Stimulated activated naive B cell treated with anti-CD40 and anti-IgM and Interleukin-4, amounts not matched to agents 10 μg/mL and 1 μg/mL and 100 μg/mL, for 72 hours (primary cell): ENCODE measurements around the gene SLCO2A1.
A peak's percentile ranks its signal among the peaks of the same experiment; 100 is the strongest.

Experiments used
- ATAC-seq, 2 donors: fragments of 150-1000 bp; cut with Tn5 transposase; replicated peaks; 2 replicates each; pipeline ENCODE4 v1.10.0; 2021; ENCODE audit warnings: moderate library complexity in 1 of 2
- DNase-seq: peaks from one replicate; pipeline ENCODE4 v3.0.0; 2021
- H3K27ac Mint-ChIP-seq: one replicate; pipeline ENCODE4 v1.8.0; 2022; ENCODE audit warnings: mild to moderate bottlenecking, mixed read lengths
- H3K27me3 Mint-ChIP-seq, 2 donors: one replicate each; pipeline ENCODE4 v1.8.0; 2022; ENCODE audit warnings: mixed read lengths in 2 of 2
- H3K36me3 Mint-ChIP-seq, 2 donors: one replicate each; pipeline ENCODE4 v1.8.0; 2022; ENCODE audit warnings: mixed read lengths in 2 of 2, mild to moderate bottlenecking in 1 of 2
- H3K4me1 Mint-ChIP-seq, 2 donors: one replicate each; pipeline ENCODE4 v1.8.0; 2022; ENCODE audit warnings: mixed read lengths in 2 of 2, mild to moderate bottlenecking in 1 of 2
- H3K4me3 Mint-ChIP-seq, 2 donors: one replicate each; pipeline ENCODE4 v1.8.0; 2022; ENCODE audit warnings: mild to moderate bottlenecking in 2 of 2, mixed read lengths in 2 of 2, moderate library complexity in 1 of 2
- H3K9me3 Mint-ChIP-seq, 2 donors: one replicate each; pipeline ENCODE4 v1.8.0; 2022; ENCODE audit warnings: mixed read lengths in 2 of 2, mild to moderate bottlenecking in 1 of 2

Gene SLCO2A1

DNA sequence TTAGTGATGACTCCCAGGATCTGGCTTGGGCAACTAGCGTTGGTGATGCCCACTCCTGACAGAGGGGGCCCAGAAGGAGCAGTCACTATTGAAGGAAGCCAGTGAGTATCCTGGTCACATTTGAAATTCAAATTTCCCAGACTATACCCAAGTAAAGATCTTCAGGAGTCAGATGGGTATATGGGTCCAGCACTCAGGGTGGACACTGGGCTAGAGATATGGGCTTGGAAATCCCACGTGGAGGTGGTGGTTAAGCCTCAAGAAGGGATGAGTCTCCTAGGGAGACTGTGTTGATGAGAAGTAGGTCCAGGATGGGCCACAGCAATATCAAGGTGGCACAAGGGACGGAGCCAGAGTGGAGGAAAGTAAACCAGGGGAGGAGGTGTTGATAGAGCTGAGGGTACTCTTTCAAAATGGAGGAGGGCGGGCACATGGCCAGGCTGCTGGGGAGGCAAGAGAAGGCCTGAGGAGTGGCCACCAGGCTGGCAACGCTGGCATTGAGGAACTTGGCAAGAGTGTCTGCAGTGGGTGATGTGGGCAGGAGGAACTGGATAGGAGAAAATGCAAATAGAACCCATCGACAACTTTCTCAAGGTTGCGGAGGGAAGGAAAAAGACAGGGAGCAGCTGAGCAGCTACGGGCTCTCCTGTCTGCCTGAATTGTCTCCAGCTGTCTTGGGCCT, 3.7 kb upstream of the SLCO2A1 start:
- Mint-ChIP-seq H3K4me1 (peaks cover 7 to 10% of the 10 kb centered on the region in 2 donors), H3K4me3 (no peak overlapping the region), H3K27me3 (peaks cover 38 to 45% of the 10 kb centered on the region in 2 donors), H3K27ac (no peak overlapping the region), H3K36me3 (no peaks in the 10 kb centered on the region), H3K9me3 (no peaks in the 10 kb centered on the region)
- ATAC-seq, result no peak
- no peak for DNase-seq

- H3K36me3 Mint-ChIP-seq, result no peaks in the 10 kb centered on the region
- H3K9me3 Mint-ChIP-seq, result no peaks in the 10 kb centered on the region
- H3K4me1 Mint-ChIP-seq, result peaks cover 7 to 10% of the 10 kb centered on the region in 2 donors
- H3K4me3 Mint-ChIP-seq, result no peak overlapping the region
- no peak for DNase-seq
- no peak for ATAC-seq
- H3K27me3 Mint-ChIP-seq, result peaks cover 50 to 62% of the 10 kb centered on the region in 2 donors
- H3K27ac Mint-ChIP-seq, result no peak overlapping the region
These were observed 1.7 kb upstream of the SLCO2A1 start for GRCh38 chr3:134031348-134031915.

- Mint-ChIP-seq H3K27ac (no peak overlapping the region), H3K4me1 (peaks cover 7 to 10% of the 10 kb centered on the region in 2 donors), H3K27me3 (peaks cover 47 to 57% of the 10 kb centered on the region in 2 donors), H3K9me3 (no peaks in the 10 kb centered on the region), H3K4me3 (peak overlapping the region; percentile 56 to 68), H3K36me3 (no peaks in the 10 kb centered on the region)
- ATAC-seq (no peak), DNase-seq (no peak)
These were observed 938 bp upstream of the SLCO2A1 start for GRCh38 chr3:134030379-134031347.

DNA sequence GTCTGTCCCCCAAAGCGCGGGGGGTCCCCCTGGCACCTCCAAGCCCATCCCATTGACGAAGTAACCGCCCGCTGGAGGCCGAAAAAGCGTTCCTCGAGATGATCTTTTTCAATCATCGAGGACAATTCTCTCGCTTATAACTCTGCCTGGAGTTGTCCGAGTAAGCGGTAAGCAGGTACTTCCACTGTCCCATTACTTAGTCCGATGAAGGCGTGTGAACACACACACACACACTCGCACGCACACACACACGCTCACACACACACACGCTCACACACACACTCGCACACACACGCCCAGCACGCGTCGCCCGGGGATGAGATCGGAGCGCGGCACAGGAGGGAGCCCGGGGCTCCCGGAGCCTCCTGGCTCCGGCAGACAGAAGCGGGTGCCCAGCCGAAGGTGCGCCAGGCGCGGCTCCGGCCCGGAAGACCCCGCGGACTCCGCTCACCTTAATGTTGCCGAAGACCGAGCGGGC, 430 bp downstream of the SLCO2A1 start:
- H3K4me3 Mint-ChIP-seq, result peak overlapping the region; percentile 68 to 79
- peaks cover 47 to 57% of the 10 kb centered on the region in 2 donors for H3K27me3 Mint-ChIP-seq
- no peak overlapping the region for H3K27ac Mint-ChIP-seq
- no peaks in the 10 kb centered on the region for H3K9me3 Mint-ChIP-seq
- peak; percentile 41 to 58 for ATAC-seq
- no peaks in the 10 kb centered on the region for H3K36me3 Mint-ChIP-seq
- H3K4me1 Mint-ChIP-seq, result peaks cover 7 to 10% of the 10 kb centered on the region in 2 donors
- no peak for DNase-seq

DNA sequence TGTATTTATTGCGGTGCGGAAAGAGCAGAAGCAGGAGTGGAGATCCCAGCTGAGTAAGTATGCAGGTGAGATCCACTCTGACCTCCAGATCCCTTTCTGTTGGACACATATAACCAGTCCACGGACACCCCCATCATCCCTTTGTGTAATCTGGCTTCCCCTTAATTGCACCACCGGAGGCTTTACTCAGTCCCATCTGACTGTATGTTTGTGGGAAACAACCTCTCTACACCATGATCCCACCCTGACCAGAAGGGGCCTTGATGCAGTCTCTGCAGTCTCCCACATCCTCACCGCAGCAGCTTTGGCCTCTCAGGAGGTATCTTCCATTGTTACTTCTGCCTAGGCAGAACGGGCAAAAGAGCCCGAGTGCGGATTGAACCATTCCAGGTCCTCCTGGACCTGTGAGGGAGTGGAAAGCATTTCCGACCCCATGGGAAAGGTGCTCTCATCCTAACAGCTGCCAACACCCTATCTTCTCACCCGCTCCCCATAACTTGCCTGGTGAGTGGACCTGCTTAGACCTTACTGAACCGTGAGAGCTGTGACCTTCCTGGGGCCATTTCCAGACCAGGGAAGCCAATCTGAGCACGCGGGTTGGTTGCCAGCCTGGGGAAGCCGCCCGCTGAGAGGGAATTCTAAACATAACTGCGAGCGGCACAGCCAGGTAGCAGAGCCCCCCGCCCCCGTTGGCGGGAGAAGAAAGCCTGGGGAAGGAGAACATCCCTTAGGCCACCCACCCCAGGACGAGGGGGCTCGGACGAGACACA, 1.1 kb downstream of the SLCO2A1 start:
- H3K9me3 Mint-ChIP-seq, result no peaks in the 10 kb centered on the region
- peak overlapping the region in 1 of 2 donors; percentile 23 for H3K4me3 Mint-ChIP-seq
- H3K27ac Mint-ChIP-seq, result no peak overlapping the region
- no peaks in the 10 kb centered on the region for H3K36me3 Mint-ChIP-seq
- ATAC-seq (no peak), DNase-seq (no peak)
- H3K4me1 Mint-ChIP-seq, result peaks cover 7 to 10% of the 10 kb centered on the region in 2 donors
- peaks cover 47 to 57% of the 10 kb centered on the region in 2 donors for H3K27me3 Mint-ChIP-seq

GRCh38 chr3:134027631-134028030, 2.1 kb downstream of the SLCO2A1 start:
- Mint-ChIP-seq H3K9me3 (no peaks in the 10 kb centered on the region), H3K4me1 (peaks cover 7 to 10% of the 10 kb centered on the region in 2 donors), H3K27ac (no peak overlapping the region), H3K27me3 (peaks cover 37 to 47% of the 10 kb centered on the region in 2 donors), H3K4me3 (no peak overlapping the region), H3K36me3 (no peaks in the 10 kb centered on the region)
- no peak for DNase-seq
- no peak for ATAC-seq

GRCh38 chr3:134020135-134020680, 9.5 kb downstream of the SLCO2A1 start:
- no peaks in the 10 kb centered on the region for H3K4me1 Mint-ChIP-seq

DNA sequence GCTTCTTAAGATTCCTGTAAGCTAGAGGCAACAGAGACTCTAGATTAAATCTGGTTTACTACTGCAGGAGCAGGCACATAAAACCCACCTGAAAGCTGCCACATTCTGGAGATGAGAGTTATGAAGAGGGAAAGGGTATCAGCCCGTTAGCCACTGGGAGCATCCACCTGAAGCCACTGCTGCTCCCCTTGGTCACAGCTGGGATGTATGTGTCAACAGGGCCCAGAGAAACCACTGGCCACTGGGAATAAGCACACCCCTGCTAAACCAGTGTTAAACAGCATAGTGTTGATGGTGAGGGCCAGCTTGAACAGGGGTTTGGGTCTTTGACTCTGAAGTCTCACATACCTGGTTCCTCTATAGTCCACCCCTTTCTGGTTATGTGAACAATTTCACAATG, 10.9 kb downstream of the SLCO2A1 start:
- H3K27ac Mint-ChIP-seq, result no peak overlapping the region
- no peaks in the 10 kb centered on the region for H3K4me1 Mint-ChIP-seq
- DNase-seq, result no peak
- no peak overlapping the region for H3K4me3 Mint-ChIP-seq
- peaks cover 4 to 8% of the 10 kb centered on the region in 2 donors for H3K27me3 Mint-ChIP-seq
- H3K36me3 Mint-ChIP-seq, result no peaks in the 10 kb centered on the region
- ATAC-seq, result no peak
- H3K9me3 Mint-ChIP-seq, result no peaks in the 10 kb centered on the region

More at GRCh38 chr3:134020135-134020680, 9.5 kb downstream of the SLCO2A1 start:
- no peak for ATAC-seq
- Mint-ChIP-seq H3K27me3 (peaks cover 4 to 8% of the 10 kb centered on the region in 2 donors), H3K36me3 (no peaks in the 10 kb centered on the region), H3K4me3 (no peak overlapping the region), H3K9me3 (no peaks in the 10 kb centered on the region), H3K27ac (no peak overlapping the region)
- DNase-seq, result no peak

DNA sequence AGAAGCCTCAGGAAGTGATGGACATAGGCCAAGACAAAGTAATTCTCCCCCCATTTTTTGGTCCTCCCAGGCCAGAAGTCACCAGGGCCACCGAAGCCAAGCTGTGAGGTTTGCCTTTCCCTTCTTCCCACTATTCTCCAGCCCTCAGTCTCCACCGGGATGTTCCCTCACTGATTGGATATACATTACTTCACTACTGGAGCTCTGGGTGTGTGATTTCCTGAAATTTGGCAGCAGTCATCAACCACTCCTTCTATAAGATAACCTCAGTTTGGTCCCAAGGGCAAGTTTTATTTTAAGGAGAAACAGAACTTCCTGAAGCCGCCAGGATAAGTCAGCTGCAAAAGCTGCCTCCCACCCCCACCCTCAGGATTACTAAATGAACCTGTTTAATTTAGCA, 11.3 kb downstream of the SLCO2A1 start:
- Mint-ChIP-seq H3K36me3 (no peaks in the 10 kb centered on the region), H3K27me3 (peaks cover 4 to 8% of the 10 kb centered on the region in 2 donors), H3K4me3 (no peak overlapping the region), H3K9me3 (no peaks in the 10 kb centered on the region), H3K27ac (no peak overlapping the region), H3K4me1 (no peaks in the 10 kb centered on the region)
- ATAC-seq (no peak), DNase-seq (no peak)

GRCh38 chr3:134017490-134017889, 12.2 kb downstream of the SLCO2A1 start:
- Mint-ChIP-seq H3K4me1 (no peaks in the 10 kb centered on the region), H3K4me3 (no peak overlapping the region), H3K36me3 (no peaks in the 10 kb centered on the region), H3K27me3 (peaks cover 4 to 8% of the 10 kb centered on the region in 2 donors), H3K9me3 (no peaks in the 10 kb centered on the region), H3K27ac (no peak overlapping the region)
- DNase-seq (no peak), ATAC-seq (no peak)

GRCh38 chr3:134014270-134014669, 15.5 kb downstream of the SLCO2A1 start:
- Mint-ChIP-seq H3K36me3 (no peaks in the 10 kb centered on the region), H3K27me3 (peaks cover 0 to 5% of the 10 kb centered on the region in 2 donors), H3K9me3 (no peaks in the 10 kb centered on the region), H3K27ac (no peak overlapping the region), H3K4me3 (no peak overlapping the region), H3K4me1 (no peaks in the 10 kb centered on the region)
- ATAC-seq, result no peak
- DNase-seq, result no peak

DNA sequence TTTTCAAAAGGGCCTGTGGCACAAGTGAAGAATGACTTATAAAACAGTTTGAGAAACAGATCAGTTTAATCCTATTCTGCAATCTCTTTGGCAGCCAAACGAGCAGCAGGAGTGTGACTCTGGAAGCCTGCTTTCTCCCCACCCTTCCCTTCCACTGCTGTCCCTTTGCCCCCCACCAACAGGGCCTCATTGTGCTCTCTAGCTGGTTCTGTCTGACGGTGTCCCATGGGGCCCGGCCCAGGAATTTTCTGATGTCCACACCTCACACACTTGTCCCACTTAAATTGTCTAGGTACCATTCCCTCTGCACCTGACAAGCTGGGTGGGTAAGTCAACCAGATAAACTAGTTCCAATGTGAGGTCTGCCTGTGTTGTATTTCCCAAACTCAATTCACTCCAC, 16.4 kb downstream of the SLCO2A1 start:
- ATAC-seq (no peak), DNase-seq (no peak)
- Mint-ChIP-seq H3K9me3 (no peaks in the 10 kb centered on the region), H3K27me3 (peaks cover 5 to 6% of the 10 kb centered on the region in 2 donors), H3K27ac (no peak overlapping the region), H3K4me1 (no peaks in the 10 kb centered on the region), H3K4me3 (no peak overlapping the region), H3K36me3 (no peaks in the 10 kb centered on the region)

- Mint-ChIP-seq H3K4me3 (no peak overlapping the region), H3K36me3 (no peaks in the 10 kb centered on the region), H3K27me3 (peaks cover 5 to 6% of the 10 kb centered on the region in 2 donors), H3K27ac (no peak overlapping the region), H3K4me1 (no peaks in the 10 kb centered on the region), H3K9me3 (peaks cover 4 to 6% of the 10 kb centered on the region in 2 donors)
- no peak for DNase-seq
- ATAC-seq, result no peak
These were observed 20.3 kb downstream of the SLCO2A1 start for GRCh38 chr3:134009345-134010000.
